ENCODE results near the gene TCHHL1.
A peak's percentile ranks its signal among the peaks of the same experiment; 100 is the strongest.

TCHHL1 gene

DNA sequence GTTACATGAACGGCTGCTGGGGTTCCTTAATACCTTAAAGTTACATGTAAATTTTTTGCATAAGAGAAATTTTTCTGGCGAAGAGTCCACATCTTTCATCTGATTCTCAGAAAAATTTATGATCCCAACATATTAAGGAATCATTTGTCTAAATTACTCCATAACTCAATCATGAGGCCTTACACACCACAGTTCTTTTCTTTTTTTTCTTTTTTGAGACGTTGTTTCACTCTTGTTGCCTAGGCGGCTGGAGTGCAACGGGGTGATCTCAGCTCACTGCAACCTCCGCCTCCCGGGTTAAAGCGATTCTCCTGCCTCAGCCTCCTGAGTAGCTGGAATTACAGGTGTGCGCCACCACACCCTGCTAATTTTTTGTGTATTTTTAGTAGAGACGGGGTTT lies 50.0 kb downstream of the TCHHL1 start:
- DNase-seq (ENCODE audit: low read depth in 2 of 2): no peak

DNA sequence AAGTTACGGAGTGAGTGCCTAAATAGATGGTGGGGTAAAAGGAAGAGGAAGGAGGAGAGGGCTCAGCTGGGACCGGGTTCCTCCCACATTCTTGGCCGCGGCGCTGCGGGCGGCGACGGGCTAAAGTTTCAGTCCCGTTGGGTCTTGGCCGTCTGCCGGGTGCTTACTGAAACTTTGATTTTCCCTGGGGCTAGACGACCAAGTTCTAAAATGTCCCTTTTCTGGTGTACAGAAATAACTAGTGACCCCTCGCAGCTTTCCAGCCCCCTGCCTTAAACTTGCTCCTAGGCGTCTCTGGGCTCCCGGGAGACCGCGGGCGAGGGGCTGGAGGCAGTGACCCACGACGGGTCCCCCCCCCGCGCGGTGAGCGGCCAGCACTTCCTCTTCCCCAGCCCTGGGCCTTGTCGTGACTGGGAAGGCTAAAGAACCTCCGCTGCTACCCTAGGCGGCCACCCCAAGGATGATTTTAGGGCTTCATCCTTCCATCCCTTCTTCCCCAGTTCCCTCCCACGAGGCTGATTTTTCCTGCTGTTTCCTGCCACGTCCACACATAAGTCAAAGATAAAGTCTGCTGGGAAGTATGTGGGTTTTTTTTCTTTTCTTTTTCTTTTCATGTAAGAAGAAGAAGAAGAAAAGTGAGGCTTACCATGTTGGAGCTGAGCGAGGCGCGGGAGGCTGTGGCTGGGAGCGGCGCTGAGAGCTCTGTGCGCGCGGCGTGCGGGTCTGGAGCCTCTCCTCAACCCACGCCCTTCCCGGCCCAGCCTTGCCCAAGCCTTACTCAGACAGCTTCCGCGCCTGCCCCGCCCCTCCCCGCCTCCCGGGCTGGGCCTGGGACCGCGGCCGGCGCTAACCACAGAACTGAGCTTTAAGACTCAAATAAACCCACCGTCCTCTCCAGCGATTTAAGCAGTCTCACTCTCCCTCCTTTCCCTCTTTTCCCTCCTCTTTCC lies 52.3 kb downstream of the TCHHL1 start, which contains the start of gene S100A11:
S100A11 (minus strand) TSS at position 738 of the 950 bp plus-strand sequence; CDS start at position 649, 89 bp downstream.
- peak; percentile 41 to 52 for DNase-seq (ENCODE audit: low read depth in 2 of 2)

DNA sequence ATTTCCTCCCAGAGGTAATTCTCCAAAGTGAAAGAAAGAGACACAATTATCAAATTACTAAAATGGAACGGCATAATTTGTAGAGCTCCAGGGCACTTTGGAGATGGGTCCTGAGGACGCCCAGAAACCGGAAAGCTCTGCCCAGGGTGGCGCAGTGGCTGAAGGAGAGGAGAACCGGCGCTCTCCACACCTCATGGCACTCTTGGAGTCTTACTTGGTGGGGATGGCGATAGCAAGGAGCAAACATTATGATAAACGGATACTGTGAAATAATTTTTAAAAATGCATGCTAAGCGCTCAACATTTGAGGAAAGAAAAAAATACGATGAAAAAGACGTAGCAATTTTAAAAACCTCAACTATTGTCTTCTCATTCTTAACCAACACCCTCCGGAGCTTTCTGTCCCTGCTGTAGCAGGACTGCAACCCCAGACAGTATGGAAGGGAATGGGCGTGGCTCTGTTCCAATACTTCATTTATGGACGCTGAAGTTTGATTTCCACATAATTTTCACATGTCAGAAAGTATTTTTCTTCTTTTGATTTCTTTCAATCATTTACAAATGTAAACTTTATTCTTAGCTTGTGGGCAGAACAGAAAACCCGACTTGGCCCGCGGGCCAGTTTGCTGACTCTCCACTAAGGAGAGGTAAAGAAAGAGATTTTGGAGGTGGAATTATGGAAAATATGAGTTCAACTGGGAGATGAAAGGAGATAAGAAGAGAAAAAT lies 53.2 kb downstream of the TCHHL1 start:
- no peak for DNase-seq (ENCODE audit: low read depth in 2 of 2)

DNA sequence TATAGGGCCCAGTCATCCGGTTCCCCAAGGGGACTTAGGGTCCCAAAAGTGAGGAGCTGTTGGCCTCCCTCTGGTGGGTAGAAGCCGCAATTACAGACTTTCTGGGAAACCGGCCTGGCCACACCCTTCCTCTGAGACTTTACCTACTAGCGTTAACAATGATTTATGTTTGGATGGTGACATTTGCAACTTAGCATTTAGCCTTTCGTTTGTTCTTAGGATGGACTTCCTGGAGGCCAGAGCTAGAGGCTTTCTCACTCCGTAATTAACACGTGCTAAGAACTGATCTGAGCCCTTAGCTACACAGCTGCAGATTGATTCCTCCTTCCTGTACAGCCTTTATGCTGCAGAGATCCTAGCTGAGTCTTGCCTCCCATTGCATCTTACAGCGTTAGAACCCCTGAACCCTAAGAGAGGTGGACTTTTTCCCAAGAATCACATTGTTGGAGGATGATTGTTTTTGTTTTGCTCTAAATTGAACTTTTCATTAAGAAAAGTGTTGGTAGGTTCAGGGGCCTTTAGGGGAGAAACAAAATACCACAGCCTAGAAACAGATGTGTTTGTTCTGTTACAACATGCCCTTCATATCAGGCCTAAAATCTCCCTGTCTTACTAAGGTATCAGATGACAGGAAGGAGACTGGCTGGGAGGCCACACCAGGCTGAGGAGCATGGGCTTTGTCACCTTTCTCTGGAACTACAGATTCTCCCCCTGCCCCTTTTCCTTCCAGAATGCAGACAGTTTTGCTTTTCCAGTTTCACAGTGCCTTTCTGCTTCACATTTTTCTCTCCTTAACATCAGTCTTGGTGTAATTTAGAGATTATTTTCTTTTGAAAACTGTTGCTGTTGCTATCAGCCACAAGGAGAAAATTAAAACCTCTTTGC lies 54.0 kb downstream of the TCHHL1 start:
- DNase-seq (ENCODE audit: low read depth in 2 of 2): peak; percentile 23 to 37

DNA sequence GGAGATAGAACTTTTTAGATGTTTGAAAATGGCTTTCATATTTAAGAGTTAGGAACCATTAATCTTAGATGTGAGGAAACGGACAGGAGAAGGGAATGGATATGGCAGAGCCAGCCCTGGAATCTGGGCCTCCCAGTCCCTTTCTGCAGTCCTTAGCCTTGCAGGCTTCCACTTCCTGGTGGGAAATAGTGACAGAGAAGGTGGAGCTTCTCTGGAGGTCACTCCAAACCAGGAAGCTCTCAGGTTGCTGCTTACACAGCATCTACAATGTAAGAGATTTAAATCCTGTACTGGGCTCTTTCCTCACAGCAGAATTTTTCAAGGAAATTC lies 54.6 kb downstream of the TCHHL1 start:
- DNase-seq (ENCODE audit: low read depth in 2 of 2): no peak
